DND-41 (cell line): ENCODE results near the gene PITPNM3.

Experiments
- EZH2 ChIP-seq: IDR thresholded peaks from 3 replicates; pipeline ENCODE4 v1.6.1; 2012; ENCODE audit warnings: borderline replicate concordance, low read depth, mild to moderate bottlenecking, moderate library complexity, low read length, inconsistent platforms; ENCODE audit not compliant: severe bottlenecking
- TF ChIP-seq, protein P1 (sequence below): IDR thresholded peaks from 2 replicates; pipeline ENCODE4 v1.5.1; 2012; ENCODE audit warnings: borderline replicate concordance, low read length, moderate library complexity, mild to moderate bottlenecking; ENCODE audit not compliant: poor library complexity, severe bottlenecking; ENCODE audit errors: extremely low read depth

DNA sequence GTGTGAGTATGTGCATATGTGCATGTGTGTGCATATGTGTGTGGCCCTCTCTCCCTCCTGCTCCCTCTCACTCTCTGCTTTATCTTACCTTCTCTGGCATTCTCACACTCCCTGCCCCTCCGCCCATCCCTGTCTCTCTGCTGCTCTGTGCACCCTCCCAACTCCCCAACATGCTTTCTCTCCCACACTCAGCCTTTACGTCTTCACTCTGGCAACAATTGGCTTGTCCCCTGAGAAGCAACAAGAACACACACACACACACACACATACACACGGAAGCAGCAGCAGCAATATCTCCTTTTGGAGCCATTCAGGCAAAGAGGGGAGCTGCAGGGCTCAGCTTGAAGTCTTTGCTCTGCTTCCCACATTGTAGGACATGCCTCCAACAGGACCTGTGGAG lies 27.8 kb downstream of the PITPNM3 start:
- TF ChIP-seq, protein P1, sequence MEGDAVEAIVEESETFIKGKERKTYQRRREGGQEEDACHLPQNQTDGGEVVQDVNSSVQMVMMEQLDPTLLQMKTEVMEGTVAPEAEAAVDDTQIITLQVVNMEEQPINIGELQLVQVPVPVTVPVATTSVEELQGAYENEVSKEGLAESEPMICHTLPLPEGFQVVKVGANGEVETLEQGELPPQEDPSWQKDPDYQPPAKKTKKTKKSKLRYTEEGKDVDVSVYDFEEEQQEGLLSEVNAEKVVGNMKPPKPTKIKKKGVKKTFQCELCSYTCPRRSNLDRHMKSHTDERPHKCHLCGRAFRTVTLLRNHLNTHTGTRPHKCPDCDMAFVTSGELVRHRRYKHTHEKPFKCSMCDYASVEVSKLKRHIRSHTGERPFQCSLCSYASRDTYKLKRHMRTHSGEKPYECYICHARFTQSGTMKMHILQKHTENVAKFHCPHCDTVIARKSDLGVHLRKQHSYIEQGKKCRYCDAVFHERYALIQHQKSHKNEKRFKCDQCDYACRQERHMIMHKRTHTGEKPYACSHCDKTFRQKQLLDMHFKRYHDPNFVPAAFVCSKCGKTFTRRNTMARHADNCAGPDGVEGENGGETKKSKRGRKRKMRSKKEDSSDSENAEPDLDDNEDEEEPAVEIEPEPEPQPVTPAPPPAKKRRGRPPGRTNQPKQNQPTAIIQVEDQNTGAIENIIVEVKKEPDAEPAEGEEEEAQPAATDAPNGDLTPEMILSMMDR: no peak
- TF ChIP-seq EZH2: no peak
